G401.6 (cell line): ENCODE results near the gene SNX6.
"Not testable (repeated sequence)": the region's sequence is repeated elsewhere in the genome, so short reads cannot be mapped to it uniquely, and the experiment has no call there.

Experiments
- FAIRE-seq: peaks from 2 replicates; lab custom pipeline; 2012; peaks lifted over from hg19 to GRCh38; lab: Jason Lieb, UNC

The SNX6 gene

DNA sequence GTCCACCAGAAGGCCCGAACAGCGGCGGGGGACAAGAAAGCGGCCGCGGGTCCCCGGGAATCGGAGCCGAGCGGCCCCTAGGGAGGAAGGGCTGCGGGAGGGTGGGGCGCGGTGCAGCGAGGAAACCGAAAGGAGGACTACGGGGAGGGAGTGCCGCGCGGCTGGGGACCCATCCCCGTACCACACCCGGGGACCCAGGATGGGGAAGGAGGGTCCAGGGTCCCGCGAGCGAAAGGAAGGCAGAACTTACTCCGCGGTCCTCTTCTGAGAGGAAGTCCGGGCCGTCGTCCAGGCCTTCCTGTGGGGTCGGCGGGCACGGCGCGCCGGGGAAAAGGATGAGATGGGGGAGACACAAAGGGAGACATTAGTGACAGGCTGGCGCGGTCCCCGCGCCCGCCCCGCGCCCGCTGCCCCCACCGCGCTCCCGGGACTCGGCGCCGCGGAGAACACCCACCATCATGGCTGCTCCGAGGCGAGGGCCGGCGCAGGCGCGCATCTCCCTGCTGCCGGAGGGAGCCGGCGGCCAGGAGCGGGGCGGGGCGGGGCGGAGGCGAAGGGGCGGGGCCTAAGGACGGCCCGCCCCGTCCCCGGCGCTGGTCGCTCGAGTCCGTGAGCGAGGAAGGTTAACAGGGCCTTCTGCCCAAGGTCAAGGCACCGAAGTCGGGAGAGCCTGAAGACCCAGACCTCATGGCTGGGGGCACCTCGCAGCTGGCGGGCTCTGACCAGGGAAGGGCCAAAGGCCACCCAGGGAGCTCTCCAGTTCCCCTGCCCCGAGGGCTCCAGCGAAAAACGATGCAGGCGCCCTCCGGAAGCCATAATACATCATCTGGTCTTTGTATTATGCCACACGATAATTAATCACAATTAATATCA is at the start of gene SNX6:
Gene SNX6, minus strand, starts transcription at position 492 of the 873 bp plus-strand sequence. Its CDS starts 32 bp downstream, at position 460.
- no peak for FAIRE-seq

- no peak for FAIRE-seq
Observed at GRCh38 chr14:34678735-34679134, 48.8 kb upstream of the SNX6 start.

DNA sequence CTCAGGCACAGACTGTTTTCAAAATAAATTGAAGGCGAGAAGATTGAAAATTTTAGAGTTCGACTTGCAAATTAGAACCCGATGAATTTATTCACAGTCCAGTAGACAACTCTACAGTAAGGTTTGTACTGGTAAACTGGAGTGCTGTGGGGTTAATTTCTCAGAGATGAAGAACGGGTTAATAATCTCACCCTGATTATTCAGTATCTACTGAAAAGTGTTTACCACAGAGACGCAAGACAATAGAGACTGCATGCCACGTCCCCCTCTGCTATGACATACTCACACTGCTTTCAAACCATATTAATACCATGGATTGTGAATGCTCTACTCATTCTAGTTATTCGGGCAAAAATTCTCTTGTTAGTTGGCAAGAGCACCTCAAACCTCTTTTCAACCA is 48.4 kb upstream of the SNX6 start:
- no peak for FAIRE-seq

DNA sequence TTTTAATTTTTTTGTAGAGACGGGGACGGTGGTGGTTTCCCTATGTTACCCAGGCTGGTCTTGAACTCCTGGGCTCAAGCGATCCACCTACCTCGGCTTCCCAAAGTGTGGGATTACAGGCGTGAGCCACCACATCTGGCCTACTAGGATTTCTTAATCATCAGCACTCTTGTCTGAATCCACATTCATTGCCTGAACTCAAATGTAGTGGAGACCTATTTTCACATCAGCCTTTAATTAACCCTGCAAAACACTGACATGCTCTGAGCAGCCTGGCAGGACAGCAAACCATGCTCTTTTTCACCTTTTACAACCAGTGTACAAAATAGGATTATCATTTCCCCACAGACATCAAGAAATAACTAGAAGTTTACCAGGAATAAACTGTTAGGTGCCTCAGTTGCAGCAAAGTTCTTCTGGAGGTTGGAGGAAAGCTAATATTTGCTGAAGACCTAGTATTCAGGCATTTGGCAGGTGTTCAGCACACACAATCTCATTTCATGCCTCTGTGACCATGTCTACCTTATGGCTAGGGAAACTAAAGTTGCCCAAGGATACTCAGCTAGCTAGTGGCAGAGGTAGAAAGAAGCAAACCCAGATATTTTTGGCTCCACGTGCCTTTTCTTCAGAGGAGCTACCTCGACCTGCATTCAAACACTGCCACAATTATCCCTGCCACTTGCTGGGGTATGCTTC is 46.7 kb upstream of the SNX6 start:
- FAIRE-seq, result no peak

DNA sequence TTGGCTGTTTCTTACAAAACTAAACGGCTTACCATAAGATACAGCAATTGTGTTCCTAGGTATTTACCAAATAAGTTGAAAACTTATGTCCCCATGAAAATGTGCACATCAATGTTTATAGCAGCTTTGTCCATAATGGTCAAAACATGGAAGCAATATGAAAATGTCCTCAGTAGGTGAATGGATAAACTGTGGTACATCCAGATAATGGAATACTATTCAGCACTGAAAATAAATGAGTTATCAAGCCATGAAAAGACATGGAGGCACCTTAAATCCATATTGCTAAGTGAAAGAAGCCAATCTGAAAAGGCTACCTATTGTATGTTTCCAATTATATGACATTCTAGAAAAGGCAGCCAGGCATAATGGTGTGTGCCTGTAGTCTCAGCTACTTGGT is 43.8 kb upstream of the SNX6 start:
- FAIRE-seq, result no peak

- FAIRE-seq, result no peak
Observed at GRCh38 chr14:34671716-34672115, 41.8 kb upstream of the SNX6 start.

- FAIRE-seq, result no peak
Observed at GRCh38 chr14:34668111-34668510, 38.2 kb upstream of the SNX6 start.

GRCh38 chr14:34667007-34667406 is 37.1 kb upstream of the SNX6 start:
- no peak for FAIRE-seq

- no peak for FAIRE-seq
Observed at GRCh38 chr14:34665785-34666435, 36.0 kb upstream of the SNX6 start.

GRCh38 chr14:34662561-34663088 is 32.7 kb upstream of the SNX6 start:
- no peak for FAIRE-seq

DNA sequence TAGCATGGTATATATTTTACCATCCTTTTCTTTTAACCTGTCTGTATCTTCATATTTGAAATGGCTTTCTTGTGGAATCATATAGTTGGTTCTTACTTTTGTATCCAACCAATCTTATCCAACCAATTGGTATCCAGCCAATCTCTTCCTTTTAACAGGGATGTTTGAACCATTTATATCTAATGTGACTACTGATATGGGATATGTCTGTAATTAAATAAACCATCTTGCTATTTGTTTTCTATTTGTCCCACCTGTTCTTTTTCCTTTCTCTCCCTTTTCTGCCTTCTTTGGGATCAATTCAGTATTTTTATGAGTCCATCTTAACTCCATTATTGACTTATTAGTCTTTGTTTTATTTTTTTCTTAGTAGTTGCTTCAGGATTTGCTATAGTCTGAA is 30.8 kb upstream of the SNX6 start:
- FAIRE-seq, result no peak

DNA sequence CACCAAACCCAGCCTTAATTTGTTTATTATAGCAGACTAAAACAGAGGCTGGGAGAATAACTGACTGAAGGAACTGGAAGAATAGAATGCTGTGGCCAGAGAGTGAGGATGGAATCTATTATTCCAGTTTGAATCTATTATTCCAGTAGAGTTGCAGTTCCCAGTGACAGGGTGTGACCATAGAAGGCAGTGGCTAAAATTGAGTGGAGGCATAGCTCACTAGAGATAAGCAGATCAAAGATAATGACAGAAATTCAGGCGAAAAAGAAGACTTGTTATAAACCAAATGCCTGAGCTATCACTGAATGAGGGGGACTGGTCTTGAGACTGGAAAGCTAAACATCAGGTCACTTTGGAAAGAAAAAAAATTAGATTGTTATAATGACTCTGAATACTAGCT is 26.0 kb upstream of the SNX6 start:
- FAIRE-seq, result no peak

DNA sequence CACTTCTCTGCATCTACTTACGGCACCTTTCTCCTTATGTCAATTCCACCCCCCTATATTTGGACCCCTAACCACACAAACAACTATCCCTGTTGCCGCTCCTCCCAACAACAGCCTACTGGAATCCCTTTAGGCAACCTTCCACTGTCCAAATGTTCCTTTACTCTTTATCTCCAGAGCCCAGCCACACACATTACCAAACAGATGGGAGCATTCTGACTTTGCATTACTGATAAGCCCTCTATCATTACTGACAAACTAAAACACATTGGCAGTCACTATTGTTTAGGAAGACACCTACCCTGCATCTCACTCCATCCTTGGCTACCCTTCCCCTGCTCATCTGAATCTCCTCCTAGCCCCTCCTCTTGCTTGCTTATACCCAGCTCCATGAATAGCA is 23.1 kb upstream of the SNX6 start:
- FAIRE-seq, result not testable (repeated sequence)

- FAIRE-seq, result not testable (repeated sequence)
Observed at GRCh38 chr14:34652348-34652747, 22.4 kb upstream of the SNX6 start.

DNA sequence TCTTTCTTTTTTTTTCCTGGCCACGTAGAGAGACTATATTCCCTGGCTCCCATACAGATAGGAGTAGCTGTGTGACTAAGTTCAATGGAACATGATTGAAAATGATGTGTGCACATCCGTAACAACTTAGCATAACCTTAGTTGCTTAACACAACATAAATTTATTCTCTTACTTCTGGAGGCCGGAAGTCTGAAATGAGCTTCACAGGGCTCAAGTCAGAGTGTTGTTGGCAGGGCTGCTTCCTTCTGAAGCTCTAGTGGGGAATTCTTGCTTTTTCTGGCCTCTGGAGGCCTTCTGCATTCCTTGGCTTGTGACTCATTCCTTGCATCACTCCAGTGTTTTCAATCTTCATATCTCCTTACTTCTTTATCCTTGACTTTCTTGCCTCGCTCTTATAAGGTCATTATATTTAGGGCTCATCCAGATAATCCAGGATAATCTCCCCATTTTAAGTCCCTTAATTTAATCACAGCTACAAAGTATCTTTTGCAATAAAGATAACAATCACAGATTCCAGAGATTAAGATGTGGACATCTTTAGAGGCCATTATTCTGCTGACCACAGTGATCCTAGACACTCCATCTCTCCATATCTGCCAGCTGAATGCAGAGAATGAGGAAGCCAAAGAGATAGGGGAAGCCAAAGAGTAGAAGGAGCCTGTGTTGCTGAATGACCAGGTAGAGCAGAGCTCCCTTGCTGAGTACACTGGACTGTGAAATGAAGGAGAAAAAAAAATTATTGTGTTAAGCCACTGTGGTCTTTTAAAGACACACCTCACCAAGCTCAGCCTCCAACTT is 21.0 kb upstream of the SNX6 start:
- FAIRE-seq, result no peak

GRCh38 chr14:34650006-34650405 is 20.1 kb upstream of the SNX6 start:
- not testable (repeated sequence) for FAIRE-seq

DNA sequence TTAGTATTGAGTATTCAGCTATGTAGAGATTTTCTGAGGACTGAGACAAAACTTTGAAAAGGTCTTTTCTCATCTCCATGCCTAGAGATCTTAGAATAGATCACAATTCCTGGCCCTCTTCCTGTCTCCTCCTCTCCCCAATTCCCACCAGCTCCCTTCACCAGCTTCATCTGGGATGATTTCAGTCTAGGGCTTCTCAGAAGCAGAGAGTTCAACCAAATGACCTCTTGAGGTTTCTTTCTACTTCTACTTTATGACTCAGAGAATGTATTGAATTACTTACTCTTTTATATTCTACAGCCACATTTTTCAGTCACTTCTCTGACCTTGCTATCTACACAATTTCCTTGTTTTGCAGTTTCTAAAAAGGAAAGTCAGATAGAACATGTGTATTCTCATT is 19.4 kb upstream of the SNX6 start:
- FAIRE-seq, result no peak

DNA sequence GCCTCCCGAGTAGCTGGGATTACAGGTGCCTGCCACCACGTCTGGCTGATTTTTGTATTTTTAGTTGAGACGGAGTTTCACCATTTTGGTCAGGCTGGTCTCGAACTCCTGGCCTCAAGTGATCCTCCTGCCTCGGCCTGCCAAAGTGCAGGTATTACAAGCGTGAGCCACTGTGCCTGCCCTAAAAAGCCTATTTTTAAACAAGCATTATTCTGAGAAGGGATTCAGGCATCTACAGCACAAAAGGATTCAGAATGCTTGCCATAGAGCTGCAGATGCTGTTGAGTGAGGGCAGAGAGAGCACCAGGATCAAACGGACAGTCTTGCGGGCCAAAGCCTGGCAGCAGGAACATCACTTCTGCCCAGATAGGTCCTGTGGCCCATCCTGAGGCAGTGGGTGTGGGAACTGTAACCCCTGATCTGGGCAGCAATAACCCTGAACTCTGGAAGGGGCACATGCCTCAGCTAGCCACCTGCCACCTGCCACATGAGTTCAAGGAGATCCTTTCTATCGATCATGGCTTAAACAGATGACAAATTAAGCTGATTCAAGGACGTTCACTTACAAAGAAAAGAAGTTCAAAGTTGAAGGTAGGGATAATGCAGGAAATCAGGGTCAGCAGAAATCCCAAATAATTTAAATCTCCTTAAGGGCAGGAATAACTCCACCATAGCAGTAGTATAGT is 16.8 kb upstream of the SNX6 start:
- FAIRE-seq, result no peak

DNA sequence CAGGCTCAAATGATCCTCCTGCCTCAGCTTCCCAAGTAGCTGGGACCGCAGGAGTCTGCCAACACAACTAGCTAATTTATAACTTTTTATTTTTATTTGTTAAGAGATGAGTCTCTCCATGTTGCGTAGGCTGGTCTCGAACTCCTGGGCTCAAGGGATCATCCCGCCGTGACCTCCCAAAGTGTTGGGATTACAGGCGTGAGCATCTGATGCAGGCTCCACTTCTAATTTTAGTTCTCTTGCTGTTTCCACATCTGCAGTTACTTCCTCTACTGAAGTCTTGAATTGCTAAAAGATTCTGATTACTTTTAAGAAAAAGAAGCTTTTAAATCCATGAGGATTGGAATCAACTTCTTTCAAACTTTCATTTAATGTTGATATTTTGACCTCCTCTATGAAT is 13.4 kb upstream of the SNX6 start:
- no peak for FAIRE-seq

- FAIRE-seq, result no peak
Observed at GRCh38 chr14:34642595-34642994, 12.6 kb upstream of the SNX6 start.

GRCh38 chr14:34640826-34641225 is 10.9 kb upstream of the SNX6 start:
- FAIRE-seq, result no peak
